ENCODE data around the gene FGF12. TPM values are rescaled to one million over a fixed set of nuclear protein-coding genes. Genes with fewer than 3 reads are reported as not detected.

FGF12 gene
- total and polyA plus RNA-seq, 2 experiments from 2014 or later = 6.0 to 14.3 TPM

DNA sequence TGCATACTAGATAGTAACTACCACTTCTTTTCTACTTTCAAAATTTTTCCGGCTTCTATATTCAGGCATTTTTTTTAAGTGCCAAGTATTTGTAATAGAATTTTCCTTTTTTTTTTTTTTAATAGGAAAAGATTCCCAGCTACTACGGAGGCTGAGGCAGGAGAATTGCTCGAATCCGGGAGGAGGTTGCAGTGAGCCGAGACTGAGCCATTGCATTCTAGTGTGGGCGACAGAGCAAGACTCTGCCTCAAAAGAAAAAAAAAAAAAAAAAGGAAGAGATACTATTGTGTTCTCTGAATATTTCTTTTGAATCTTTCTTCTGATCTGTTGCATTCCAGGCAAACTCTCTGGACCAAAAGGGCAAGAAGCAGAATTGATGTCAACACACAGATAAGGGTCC, 557.3 kb downstream of the FGF12 start:
- TF ChIP-seq NANOG (IDR thresholded peaks at IDR 0.05; ENCODE audit: borderline replicate concordance) (no peak), CREB1 (CRISPR knock-in tag; IDR thresholded peaks at IDR 0.05; ENCODE audit: low read depth) (no peak), EZH2 (IDR thresholded peaks at IDR 0.05; ENCODE audit: low read depth, unreplicated experiment) (no peak), ZNF114 (CRISPR knock-in tag; IDR thresholded peaks at IDR 0.05) (no peak), ZNF331 (CRISPR knock-in tag; IDR thresholded peaks at IDR 0.05; ENCODE audit: low read depth) (no peak), STAT1 (IDR thresholded peaks at IDR 0.05; ENCODE audit: unreplicated experiment) (no peak), POLR2AphosphoS5 (IDR thresholded peaks at IDR 0.05; ENCODE audit: low read depth) (no peak), JUNB (IDR thresholded peaks at IDR 0.05; ENCODE audit: unreplicated experiment) (no peak), EZH2phosphoT487 (IDR thresholded peaks at IDR 0.05; ENCODE audit: unreplicated experiment) (no peak)
- TF ChIP-seq, protein P1, sequence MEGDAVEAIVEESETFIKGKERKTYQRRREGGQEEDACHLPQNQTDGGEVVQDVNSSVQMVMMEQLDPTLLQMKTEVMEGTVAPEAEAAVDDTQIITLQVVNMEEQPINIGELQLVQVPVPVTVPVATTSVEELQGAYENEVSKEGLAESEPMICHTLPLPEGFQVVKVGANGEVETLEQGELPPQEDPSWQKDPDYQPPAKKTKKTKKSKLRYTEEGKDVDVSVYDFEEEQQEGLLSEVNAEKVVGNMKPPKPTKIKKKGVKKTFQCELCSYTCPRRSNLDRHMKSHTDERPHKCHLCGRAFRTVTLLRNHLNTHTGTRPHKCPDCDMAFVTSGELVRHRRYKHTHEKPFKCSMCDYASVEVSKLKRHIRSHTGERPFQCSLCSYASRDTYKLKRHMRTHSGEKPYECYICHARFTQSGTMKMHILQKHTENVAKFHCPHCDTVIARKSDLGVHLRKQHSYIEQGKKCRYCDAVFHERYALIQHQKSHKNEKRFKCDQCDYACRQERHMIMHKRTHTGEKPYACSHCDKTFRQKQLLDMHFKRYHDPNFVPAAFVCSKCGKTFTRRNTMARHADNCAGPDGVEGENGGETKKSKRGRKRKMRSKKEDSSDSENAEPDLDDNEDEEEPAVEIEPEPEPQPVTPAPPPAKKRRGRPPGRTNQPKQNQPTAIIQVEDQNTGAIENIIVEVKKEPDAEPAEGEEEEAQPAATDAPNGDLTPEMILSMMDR (conservative IDR thresholded peaks at IDR 0.05; ENCODE audit: low read depth in 2 of 2) = no peak
- TF ChIP-seq, protein P2, sequence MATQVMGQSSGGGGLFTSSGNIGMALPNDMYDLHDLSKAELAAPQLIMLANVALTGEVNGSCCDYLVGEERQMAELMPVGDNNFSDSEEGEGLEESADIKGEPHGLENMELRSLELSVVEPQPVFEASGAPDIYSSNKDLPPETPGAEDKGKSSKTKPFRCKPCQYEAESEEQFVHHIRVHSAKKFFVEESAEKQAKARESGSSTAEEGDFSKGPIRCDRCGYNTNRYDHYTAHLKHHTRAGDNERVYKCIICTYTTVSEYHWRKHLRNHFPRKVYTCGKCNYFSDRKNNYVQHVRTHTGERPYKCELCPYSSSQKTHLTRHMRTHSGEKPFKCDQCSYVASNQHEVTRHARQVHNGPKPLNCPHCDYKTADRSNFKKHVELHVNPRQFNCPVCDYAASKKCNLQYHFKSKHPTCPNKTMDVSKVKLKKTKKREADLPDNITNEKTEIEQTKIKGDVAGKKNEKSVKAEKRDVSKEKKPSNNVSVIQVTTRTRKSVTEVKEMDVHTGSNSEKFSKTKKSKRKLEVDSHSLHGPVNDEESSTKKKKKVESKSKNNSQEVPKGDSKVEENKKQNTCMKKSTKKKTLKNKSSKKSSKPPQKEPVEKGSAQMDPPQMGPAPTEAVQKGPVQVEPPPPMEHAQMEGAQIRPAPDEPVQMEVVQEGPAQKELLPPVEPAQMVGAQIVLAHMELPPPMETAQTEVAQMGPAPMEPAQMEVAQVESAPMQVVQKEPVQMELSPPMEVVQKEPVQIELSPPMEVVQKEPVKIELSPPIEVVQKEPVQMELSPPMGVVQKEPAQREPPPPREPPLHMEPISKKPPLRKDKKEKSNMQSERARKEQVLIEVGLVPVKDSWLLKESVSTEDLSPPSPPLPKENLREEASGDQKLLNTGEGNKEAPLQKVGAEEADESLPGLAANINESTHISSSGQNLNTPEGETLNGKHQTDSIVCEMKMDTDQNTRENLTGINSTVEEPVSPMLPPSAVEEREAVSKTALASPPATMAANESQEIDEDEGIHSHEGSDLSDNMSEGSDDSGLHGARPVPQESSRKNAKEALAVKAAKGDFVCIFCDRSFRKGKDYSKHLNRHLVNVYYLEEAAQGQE (IDR thresholded peaks at IDR 0.05; ENCODE audit: unreplicated experiment) = no peak
- TF ChIP-seq, protein P3, sequence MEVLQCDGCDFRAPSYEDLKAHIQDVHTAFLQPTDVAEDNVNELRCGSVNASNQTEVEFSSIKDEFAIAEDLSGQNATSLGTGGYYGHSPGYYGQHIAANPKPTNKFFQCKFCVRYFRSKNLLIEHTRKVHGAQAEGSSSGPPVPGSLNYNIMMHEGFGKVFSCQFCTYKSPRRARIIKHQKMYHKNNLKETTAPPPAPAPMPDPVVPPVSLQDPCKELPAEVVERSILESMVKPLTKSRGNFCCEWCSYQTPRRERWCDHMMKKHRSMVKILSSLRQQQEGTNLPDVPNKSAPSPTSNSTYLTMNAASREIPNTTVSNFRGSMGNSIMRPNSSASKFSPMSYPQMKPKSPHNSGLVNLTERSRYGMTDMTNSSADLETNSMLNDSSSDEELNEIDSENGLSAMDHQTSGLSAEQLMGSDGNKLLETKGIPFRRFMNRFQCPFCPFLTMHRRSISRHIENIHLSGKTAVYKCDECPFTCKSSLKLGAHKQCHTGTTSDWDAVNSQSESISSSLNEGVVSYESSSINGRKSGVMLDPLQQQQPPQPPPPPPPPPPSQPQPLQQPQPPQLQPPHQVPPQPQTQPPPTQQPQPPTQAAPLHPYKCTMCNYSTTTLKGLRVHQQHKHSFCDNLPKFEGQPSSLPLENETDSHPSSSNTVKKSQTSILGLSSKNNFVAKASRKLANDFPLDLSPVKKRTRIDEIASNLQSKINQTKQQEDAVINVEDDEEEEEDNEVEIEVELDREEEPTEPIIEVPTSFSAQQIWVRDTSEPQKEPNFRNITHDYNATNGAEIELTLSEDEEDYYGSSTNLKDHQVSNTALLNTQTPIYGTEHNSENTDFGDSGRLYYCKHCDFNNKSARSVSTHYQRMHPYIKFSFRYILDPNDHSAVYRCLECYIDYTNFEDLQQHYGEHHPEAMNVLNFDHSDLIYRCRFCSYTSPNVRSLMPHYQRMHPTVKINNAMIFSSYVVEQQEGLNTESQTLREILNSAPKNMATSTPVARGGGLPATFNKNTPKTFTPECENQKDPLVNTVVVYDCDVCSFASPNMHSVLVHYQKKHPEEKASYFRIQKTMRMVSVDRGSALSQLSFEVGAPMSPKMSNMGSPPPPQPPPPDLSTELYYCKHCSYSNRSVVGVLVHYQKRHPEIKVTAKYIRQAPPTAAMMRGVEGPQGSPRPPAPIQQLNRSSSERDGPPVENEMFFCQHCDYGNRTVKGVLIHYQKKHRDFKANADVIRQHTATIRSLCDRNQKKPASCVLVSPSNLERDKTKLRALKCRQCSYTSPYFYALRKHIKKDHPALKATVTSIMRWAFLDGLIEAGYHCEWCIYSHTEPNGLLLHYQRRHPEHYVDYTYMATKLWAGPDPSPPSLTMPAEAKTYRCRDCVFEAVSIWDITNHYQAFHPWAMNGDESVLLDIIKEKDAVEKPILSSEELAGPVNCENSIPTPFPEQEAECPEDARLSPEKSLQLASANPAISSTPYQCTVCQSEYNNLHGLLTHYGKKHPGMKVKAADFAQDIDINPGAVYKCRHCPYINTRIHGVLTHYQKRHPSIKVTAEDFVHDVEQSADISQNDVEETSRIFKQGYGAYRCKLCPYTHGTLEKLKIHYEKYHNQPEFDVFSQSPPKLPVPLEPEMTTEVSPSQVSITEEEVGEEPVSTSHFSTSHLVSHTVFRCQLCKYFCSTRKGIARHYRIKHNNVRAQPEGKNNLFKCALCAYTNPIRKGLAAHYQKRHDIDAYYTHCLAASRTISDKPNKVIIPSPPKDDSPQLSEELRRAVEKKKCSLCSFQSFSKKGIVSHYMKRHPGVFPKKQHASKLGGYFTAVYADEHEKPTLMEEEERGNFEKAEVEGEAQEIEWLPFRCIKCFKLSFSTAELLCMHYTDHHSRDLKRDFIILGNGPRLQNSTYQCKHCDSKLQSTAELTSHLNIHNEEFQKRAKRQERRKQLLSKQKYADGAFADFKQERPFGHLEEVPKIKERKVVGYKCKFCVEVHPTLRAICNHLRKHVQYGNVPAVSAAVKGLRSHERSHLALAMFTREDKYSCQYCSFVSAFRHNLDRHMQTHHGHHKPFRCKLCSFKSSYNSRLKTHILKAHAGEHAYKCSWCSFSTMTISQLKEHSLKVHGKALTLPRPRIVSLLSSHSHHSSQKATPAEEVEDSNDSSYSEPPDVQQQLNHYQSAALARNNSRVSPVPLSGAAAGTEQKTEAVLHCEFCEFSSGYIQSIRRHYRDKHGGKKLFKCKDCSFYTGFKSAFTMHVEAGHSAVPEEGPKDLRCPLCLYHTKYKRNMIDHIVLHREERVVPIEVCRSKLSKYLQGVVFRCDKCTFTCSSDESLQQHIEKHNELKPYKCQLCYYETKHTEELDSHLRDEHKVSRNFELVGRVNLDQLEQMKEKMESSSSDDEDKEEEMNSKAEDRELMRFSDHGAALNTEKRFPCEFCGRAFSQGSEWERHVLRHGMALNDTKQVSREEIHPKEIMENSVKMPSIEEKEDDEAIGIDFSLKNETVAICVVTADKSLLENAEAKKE (CRISPR knock-in tag; IDR thresholded peaks at IDR 0.05) = no peak
- TF ChIP-seq, protein P4, sequence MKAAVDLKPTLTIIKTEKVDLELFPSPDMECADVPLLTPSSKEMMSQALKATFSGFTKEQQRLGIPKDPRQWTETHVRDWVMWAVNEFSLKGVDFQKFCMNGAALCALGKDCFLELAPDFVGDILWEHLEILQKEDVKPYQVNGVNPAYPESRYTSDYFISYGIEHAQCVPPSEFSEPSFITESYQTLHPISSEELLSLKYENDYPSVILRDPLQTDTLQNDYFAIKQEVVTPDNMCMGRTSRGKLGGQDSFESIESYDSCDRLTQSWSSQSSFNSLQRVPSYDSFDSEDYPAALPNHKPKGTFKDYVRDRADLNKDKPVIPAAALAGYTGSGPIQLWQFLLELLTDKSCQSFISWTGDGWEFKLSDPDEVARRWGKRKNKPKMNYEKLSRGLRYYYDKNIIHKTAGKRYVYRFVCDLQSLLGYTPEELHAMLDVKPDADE (IDR thresholded peaks at IDR 0.05) = no peak
- H3K4me2 ChIP-seq = 0 out of 2 replicates have a peak overlapping the region, but pooled peaks have one; percentile 12
- no peaks in the 10 kb centered on the region for H3K79me2 ChIP-seq (replicated peaks; ENCODE audit: insufficient read depth)
- Mint-ChIP-seq H3K9me3 (no peaks in the 10 kb centered on the region), H3K36me3 (ENCODE audit: low read depth) (no peaks in the 10 kb centered on the region), H3K27ac (peak overlapping the region; percentile 53), H3K4me1 (peaks cover 35% of the 10 kb centered on the region), H3K27me3 (ENCODE audit: insufficient read depth, low read depth, poor library complexity) (no peaks in the 10 kb centered on the region), H3K4me3 (no peak overlapping the region)
- H2AFZ ChIP-seq = peak overlapping the region; percentile 17; the same call in 1 of the 2 replicates
- H3K9me2 ChIP-seq (ENCODE audit: insufficient read depth) = no peaks in the 10 kb centered on the region
- no peak for DNase-seq (ENCODE audit: low spot score)
- H3K4me3 ChIP-seq = no peak overlapping the region
- no peaks in the 10 kb centered on the region for H3K36me3 ChIP-seq (ENCODE audit: insufficient read depth)
- ATAC-seq = no peak
- peak overlapping the region; percentile 11; the same call in 1 of the 2 replicates for H3K27ac ChIP-seq (ENCODE audit: low read depth)
- no peaks in the 10 kb centered on the region for H3K27me3 ChIP-seq (ENCODE audit: insufficient read depth)
- H3F3A ChIP-seq (replicated peaks; ENCODE audit: low read depth) = no peaks in the 10 kb centered on the region
- peaks cover 22% of the 10 kb centered on the region for H3K4me1 ChIP-seq (ENCODE audit: insufficient read depth)
- no peaks in the 10 kb centered on the region for H4K20me1 ChIP-seq (replicated peaks; ENCODE audit: insufficient read depth)
